ENCODE results near the gene BCAP31.

Gene BCAP31

DNA sequence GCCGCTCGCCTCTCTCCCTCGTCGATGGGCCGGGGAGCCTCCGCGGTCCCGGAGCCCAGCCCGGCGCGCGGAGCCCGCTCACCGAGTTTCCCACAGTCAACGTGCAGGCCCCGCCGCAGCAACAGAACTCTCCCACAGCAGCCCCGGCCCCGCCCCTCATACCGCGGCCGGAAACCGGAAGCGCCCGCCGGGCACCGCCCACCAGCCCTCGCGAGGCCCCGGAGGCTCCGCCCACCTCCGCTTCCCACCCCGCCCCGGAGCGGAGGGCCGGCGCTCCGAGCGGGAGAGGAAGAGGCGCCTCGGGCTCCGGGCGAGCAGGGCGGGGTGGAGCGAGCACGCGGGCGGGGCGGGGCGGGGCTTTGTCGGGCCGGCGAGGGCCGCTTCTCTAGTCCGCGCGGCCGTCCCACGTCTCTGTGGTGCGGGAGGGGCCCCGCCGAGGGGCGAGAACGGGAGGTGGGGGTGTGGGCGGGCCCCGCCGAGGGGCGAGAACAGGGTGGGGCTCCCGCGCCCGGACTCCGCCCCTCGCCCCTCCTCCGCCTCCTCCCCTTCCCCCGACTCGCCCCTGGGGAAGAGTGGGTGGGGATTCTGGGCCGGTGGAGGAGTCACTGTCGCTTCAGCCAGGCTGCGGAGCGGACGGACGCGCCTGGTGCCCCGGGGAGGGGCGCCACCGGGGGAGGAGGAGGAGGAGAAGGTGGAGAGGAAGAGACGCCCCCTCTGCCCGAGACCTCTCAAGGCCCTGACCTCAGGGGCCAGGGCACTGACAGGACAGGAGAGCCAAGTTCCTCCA lies at the start of gene BCAP31, which contains the start of gene ABCD1:
TSS of gene BCAP31 (minus strand) at position 136 of the 787 bp plus-strand sequence. CDS start 1,143 bp downstream, outside the sequence.
TSS of gene ABCD1 (plus strand) at position 605 of the 787 bp plus-strand sequence. CDS start 411 bp downstream, outside the sequence.
- no peaks in the 10 kb centered on the region for H3K27me3 Mint-ChIP-seq
- H3K27ac Mint-ChIP-seq, result peak within 1 kb of the TSS; percentile 86
- H3K4me3 Mint-ChIP-seq, result peak within 1 kb of the TSS; percentile 86
- CTCF ChIA-PET, result no interaction called here
- H3K4me1 Mint-ChIP-seq, result peaks cover 33% of the 10 kb centered on the region
- peak; percentile 91 for DNase-seq
- peaks cover 18% of the 10 kb centered on the region for H3K36me3 Mint-ChIP-seq
- H3K9me3 Mint-ChIP-seq, result no peaks in the 10 kb centered on the region

DNA sequence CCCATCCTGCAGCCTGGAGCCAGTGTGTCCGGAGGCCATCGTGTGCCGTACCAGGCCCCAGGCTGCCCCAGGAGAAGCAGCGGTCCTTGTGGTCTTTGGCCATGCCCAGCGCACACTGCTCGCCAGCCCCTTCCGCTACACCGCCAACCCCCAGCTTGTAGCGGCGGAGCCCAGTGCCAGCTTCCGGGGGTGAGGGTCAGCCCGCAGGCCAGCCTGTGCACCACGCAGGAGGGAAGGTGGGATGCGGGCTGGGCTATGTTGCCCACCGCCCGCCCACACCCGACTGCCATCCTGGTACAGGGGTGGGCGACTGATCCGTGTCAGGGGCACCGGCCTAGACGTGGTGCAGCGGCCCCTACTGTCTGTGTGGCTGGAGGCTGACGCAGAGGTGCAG lies 49.0 kb upstream of the BCAP31 start:
- peak; percentile 7 for DNase-seq
- H3K27ac Mint-ChIP-seq, result no peak overlapping the region
- H3K4me3 Mint-ChIP-seq, result no peak overlapping the region
- H3K4me1 Mint-ChIP-seq, result no peaks in the 10 kb centered on the region
- H3K9me3 Mint-ChIP-seq, result no peaks in the 10 kb centered on the region
- peaks cover 3% of the 10 kb centered on the region for H3K27me3 Mint-ChIP-seq
- H3K36me3 Mint-ChIP-seq, result no peaks in the 10 kb centered on the region
- CTCF ChIA-PET, result interaction anchor here (1.4 kb wide), 1 partner anchor 174 kb away, joined by 3 read pairs; no protein-coding TSS in a partner anchor

DNA sequence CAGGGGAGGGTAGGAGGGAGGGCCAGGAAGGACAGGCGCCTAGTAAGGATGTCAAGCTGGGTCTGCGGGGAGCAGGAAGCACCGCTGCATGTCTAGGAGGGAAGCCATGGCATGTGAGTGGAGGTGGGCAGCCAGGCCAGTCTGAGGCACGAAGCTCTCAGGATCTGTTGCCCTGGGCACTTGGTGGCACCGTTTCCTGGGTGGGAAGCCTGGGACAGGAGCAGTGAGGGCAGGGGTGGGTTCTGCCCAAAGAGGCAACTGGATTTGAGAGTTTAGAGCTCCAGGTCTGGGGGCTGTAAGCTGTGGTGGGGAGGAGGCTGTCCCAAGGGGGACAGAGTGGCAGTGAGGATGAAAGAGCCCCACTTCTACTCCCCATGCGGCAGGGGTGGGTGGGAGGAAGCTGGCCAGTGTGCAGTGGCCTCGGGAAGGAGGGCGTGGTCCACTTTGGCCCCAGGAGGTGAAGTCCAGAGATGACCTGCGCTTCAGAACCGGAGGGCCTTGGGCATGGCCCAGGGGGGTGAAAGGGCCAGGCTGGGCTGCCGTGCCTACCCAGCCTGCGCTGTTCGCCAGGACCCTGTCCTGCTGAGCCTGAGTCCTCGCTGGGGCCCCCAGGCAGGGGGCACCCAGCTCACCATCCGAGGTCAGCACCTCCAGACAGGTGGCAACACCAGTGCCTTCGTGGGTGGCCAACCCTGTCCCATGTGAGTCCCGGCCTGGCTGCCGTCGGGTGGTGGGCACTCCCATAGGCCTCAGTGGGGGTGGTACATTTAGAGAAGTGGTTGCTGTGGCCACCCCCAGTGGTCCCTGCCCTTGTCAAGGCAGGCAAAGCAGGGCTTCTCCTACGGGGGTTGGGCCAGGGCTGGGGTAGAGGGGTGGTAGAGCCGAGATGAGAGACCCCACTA lies 48.4 kb upstream of the BCAP31 start:
- Mint-ChIP-seq H3K36me3 (no peaks in the 10 kb centered on the region), H3K27me3 (no peaks in the 10 kb centered on the region), H3K9me3 (no peaks in the 10 kb centered on the region), H3K4me1 (peaks cover 2% of the 10 kb centered on the region), H3K27ac (no peak overlapping the region), H3K4me3 (no peak overlapping the region)
- peak; percentile 5 for DNase-seq
- CTCF ChIA-PET, result interaction anchor here (1.4 kb wide), 1 partner anchor 175 kb away, joined by 3 read pairs; no protein-coding TSS in a partner anchor

DNA sequence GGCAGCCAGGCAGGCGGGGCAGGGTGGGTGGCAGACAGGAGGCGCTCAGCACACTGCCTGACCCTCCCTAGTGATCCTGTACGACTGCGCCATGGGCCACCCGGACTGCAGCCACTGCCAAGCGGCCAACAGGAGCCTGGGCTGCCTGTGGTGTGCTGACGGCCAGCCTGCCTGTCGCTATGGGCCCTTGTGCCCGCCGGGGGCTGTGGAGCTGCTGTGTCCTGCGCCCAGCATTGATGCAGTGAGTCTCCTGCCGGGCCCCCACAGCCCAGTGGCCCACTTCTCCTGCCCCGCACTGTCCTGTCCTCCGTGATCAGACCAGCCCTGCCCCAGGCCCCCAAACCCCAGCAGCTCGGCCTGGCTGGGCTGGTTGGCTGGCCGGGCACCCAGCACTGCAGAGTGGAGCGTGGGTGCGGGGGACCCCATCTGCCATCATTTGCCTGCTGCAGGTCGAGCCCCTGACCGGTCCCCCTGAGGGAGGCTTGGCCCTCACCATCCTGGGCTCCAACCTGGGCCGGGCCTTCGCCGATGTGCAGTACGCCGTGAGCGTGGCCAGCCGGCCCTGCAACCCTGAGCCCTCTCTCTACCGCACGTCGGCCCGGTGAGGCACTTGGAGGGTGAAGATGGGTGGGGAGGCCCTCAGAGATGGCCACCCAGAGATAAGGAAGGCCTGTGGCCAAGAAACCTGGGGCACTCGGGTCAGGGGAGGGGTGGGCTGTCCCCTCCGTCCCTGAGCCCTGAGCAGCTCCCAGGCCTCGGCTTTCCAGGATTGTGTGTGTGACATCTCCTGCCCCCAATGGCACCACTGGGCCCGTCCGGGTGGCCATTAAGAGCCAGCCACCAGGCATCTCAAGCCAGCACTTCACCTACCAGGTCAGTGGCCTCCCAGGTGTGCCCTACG lies 47.5 kb upstream of the BCAP31 start:
- CTCF ChIA-PET, result interaction anchor here (1.4 kb wide), 1 partner anchor 176 kb away, joined by 3 read pairs; no protein-coding TSS in a partner anchor

DNA sequence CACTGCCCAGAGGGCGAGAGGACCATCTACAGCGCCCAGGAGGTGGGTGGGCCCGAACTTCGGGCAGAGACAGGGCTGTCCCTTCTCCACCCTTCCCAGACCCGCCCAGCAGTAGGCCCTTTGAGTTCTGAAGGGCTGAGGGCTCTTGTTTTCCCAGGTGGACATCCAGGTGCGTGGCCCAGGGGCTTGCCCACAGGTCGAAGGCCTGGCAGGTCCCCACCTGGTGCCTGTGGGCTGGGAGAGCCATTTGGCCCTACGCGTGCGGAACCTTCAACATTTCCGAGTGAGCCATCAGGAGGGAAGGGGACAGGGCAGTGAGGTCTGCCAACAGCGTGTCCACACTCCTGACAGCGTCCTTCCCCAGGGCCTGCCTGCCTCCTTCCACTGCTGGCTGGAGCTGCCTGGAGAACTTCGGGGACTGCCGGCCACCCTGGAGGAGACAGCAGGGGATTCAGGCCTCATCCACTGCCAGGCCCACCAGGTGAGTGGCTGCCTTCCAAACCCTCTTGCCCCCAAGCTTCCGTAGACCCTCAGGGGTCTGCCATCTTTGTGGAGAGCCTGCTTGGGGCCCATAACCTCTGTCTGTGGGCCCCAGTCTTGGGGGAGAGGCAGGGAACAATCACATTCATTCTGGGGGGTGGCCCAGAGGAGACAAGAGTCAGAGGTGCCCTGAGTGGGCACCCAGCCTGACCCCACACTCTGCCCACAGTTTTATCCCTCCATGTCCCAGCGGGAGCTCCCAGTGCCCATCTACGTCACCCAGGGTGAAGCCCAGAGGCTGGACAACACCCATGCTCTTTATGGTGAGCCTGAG lies 46.6 kb upstream of the BCAP31 start:
- Mint-ChIP-seq H3K9me3 (no peaks in the 10 kb centered on the region), H3K36me3 (no peaks in the 10 kb centered on the region), H3K4me3 (no peak overlapping the region), H3K27me3 (peaks cover 9% of the 10 kb centered on the region), H3K27ac (no peak overlapping the region), H3K4me1 (peaks cover 6% of the 10 kb centered on the region)
- CTCF ChIA-PET, result no interaction called here
- no peak for DNase-seq

More for the DNA sequence above, 47.5 kb upstream of the BCAP31 start:
- no peak overlapping the region for H3K4me3 Mint-ChIP-seq
- H3K4me1 Mint-ChIP-seq, result peaks cover 2% of the 10 kb centered on the region
- H3K27ac Mint-ChIP-seq, result no peak overlapping the region
- DNase-seq, result no peak
- H3K27me3 Mint-ChIP-seq, result peaks cover 2% of the 10 kb centered on the region
- no peaks in the 10 kb centered on the region for H3K36me3 Mint-ChIP-seq
- H3K9me3 Mint-ChIP-seq, result no peaks in the 10 kb centered on the region

DNA sequence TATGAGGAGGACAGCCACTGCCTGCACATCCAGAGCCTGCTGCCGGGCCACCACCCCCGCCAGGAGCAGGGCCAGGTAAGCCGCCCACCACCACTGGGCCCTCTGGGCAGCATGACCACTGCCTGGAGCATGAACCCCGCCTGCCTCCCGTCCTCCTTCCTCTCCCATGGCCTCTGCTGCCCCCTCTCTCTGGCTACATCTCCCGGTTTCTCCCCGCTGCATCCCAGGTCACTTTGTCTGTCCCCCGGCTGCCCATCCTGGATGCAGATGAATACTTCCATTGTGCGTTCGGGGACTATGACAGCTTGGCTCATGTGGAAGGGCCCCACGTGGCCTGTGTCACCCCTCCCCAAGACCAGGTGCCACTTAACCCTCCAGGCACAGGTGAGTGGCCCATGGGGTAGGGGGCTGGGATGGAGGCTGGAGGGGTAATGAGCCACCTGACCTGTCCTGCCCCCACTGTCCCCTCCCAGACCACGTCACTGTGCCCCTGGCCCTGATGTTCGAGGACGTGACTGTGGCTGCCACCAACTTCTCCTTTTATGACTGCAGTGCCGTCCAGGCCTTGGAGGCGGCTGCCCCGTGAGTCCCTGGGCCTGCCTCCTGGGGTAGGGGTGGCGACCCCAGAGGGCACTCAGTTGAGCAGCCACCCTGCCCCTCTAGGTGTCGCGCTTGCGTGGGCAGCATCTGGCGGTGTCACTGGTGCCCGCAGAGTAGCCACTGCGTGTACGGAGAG lies 45.8 kb upstream of the BCAP31 start:
- Mint-ChIP-seq H3K27me3 (peaks cover 9% of the 10 kb centered on the region), H3K27ac (no peak overlapping the region), H3K36me3 (no peaks in the 10 kb centered on the region), H3K4me3 (no peak overlapping the region), H3K9me3 (no peaks in the 10 kb centered on the region), H3K4me1 (peaks cover 6% of the 10 kb centered on the region)
- no peak for DNase-seq
- CTCF ChIA-PET, result no interaction called here

DNA sequence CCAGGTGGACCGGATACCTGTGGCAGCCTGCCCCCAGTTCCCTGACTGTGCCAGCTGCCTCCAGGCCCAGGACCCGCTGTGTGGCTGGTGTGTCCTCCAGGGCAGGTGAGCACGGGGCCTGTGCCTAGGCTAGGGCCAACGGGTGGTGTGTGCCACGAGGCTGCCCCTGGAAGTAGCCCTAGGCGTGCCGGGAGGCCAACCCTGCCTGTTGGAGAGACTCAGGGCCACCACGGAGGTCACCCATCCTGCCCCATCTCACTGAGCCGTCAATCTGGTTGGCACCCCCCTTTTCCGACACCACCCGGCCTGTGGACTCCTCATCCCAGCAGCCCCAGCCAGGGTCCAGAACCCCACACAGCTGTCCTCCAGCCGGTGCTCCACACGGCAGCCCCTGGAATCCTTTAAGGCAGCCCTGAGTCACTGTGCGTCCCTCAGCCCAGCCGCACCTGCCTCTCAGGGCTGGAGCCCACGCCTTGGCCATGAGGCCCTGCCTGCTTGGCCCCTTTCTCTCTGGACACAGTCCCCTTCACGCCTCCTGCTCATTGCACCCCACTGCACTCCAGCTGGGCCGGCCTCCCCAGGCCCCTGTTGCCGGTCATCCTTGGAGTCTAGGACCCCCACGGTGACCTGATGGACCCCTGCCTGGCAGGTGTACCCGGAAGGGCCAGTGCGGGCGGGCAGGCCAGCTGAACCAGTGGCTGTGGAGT lies 45.1 kb upstream of the BCAP31 start:
- Mint-ChIP-seq H3K4me1 (peaks cover 6% of the 10 kb centered on the region), H3K4me3 (no peak overlapping the region), H3K27ac (no peak overlapping the region), H3K27me3 (peaks cover 9% of the 10 kb centered on the region), H3K9me3 (no peaks in the 10 kb centered on the region), H3K36me3 (no peaks in the 10 kb centered on the region)
- DNase-seq, result no peak
- CTCF ChIA-PET, result no interaction called here

DNA sequence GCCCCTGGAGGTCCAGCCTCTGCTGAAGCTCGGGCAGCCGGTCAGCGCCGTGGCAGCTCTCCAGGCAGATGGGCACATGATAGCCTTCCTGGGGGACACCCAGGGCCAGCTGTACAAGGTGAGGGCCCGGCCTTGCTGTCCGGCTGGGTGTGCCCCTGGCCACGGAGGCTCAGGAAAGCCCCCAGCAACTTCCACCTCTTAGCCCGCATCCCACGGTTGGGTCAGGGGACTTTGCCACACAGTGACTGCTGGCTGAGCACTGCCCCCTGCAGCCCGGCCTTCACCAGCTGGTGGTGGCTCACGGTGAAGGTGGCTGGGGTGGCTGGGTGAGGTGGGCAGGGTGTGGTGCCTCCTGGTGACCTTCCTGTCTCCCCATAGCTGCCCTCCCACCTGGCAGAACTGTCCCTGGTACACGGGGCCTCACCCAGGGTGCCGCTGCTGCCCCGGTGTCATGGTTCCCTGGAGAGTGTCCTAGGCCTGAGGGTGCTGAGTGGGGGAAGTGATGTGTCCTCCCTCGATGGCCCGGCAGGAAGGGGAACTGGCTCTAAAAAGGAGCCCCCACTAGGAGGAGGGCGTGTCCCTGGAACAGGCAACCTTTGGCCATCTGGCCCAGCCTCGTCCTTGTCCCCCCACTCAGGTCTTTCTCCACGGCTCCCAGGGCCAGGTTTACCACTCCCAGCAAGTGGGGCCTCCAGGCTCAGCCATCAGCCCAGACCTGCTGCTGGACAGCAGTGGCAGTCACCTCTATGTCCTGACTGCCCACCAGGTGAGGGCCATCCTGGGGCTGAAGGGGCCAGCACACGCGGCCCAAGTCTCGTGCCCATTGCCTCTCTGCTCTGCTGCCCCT lies 44.3 kb upstream of the BCAP31 start:
- CTCF ChIA-PET, result no interaction called here
- no peaks in the 10 kb centered on the region for H3K9me3 Mint-ChIP-seq
- H3K27me3 Mint-ChIP-seq, result peaks cover 14% of the 10 kb centered on the region
- no peak overlapping the region for H3K27ac Mint-ChIP-seq
- H3K36me3 Mint-ChIP-seq, result no peaks in the 10 kb centered on the region
- H3K4me3 Mint-ChIP-seq, result no peak overlapping the region
- peaks cover 9% of the 10 kb centered on the region for H3K4me1 Mint-ChIP-seq
- no peak for DNase-seq

DNA sequence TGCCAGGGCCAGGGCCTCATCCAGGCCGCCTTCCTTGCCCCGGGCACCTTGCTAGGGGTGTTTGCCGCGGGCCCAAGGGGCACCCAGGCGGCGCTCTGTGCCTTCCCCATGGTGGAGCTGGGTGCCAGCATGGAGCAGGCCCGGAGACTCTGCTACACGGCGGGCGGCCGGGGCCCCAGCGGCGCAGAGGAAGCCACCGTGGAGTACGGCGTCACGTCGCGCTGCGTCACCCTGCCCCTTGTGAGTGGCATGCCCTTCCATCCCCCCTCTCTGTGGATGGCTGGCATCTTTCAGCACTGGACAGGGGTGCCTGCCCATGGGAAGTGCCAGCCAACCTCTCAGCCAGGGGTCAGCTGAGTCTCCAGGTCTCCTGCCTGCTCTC lies 43.5 kb upstream of the BCAP31 start:
- no peak overlapping the region for H3K27ac Mint-ChIP-seq
- peaks cover 9% of the 10 kb centered on the region for H3K4me1 Mint-ChIP-seq
- H3K27me3 Mint-ChIP-seq, result peaks cover 14% of the 10 kb centered on the region
- H3K4me3 Mint-ChIP-seq, result no peak overlapping the region
- no peaks in the 10 kb centered on the region for H3K36me3 Mint-ChIP-seq
- no peak for DNase-seq
- CTCF ChIA-PET, result interaction anchor here (1.8 kb wide), 1 partner anchor 179 kb away, joined by 8 read pairs; no protein-coding TSS in a partner anchor
- no peaks in the 10 kb centered on the region for H3K9me3 Mint-ChIP-seq

DNA sequence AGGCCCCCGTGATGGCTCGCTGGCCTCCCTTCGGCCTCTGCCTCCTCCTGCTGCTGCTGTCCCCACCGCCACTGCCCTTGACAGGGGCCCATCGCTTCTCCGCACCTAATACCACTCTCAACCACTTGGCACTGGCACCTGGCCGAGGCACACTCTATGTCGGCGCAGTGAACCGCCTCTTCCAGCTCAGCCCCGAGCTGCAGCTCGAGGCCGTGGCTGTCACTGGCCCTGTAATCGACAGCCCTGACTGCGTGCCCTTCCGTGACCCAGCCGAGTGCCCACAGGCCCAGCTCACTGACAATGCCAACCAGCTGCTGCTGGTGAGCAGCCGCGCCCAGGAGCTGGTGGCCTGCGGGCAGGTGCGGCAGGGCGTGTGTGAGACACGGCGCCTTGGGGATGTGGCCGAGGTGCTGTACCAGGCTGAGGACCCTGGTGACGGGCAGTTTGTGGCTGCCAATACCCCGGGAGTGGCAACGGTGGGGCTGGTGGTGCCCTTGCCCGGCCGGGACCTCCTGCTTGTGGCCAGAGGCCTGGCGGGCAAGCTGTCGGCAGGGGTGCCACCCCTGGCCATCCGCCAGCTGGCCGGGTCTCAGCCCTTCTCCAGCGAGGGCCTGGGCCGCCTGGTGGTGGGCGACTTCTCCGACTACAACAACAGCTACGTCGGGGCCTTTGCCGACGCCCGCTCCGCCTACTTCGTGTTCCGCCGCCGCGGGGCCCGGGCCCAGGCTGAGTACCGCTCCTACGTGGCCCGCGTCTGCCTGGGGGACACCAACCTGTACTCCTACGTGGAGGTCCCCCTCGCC lies 42.9 kb upstream of the BCAP31 start:
- no peak overlapping the region for H3K4me3 Mint-ChIP-seq
- DNase-seq, result no peak
- peaks cover 9% of the 10 kb centered on the region for H3K4me1 Mint-ChIP-seq
- H3K9me3 Mint-ChIP-seq, result no peaks in the 10 kb centered on the region
- CTCF ChIA-PET, result interaction anchor here (1.6 to 1.8 kb wide), 2 partner anchors 180 to 183 kb away, joined by 4 to 8 read pairs; no protein-coding TSS in a partner anchor
- H3K27me3 Mint-ChIP-seq, result peaks cover 14% of the 10 kb centered on the region
- H3K36me3 Mint-ChIP-seq, result no peaks in the 10 kb centered on the region
- H3K27ac Mint-ChIP-seq, result no peak overlapping the region

Measured in activated naive CD4-positive, alpha-beta T cell treated with anti-CD3 and anti-CD28 coated beads, Interleukin-2, amount 10 ng/mL, durations not matched to agents 7 days and 5 days (primary cell).